GM20431 (cell line): ENCODE measurements around the gene ESR2.
"Not testable (repeated sequence)": the region's sequence is repeated elsewhere in the genome, so short reads cannot be mapped to it uniquely, and the experiment has no call there.

Experiments used
- in situ Hi-C: fragments of 300-500 bp; cut with MseI, MboI; formaldehyde crosslinking; loops from one replicate; pipeline ENCODE4 v1.15.0; 2020; ENCODE audit warnings: low sequenced_read_pairs; ENCODE audit not compliant: unreplicated experiment

Gene ESR2

DNA sequence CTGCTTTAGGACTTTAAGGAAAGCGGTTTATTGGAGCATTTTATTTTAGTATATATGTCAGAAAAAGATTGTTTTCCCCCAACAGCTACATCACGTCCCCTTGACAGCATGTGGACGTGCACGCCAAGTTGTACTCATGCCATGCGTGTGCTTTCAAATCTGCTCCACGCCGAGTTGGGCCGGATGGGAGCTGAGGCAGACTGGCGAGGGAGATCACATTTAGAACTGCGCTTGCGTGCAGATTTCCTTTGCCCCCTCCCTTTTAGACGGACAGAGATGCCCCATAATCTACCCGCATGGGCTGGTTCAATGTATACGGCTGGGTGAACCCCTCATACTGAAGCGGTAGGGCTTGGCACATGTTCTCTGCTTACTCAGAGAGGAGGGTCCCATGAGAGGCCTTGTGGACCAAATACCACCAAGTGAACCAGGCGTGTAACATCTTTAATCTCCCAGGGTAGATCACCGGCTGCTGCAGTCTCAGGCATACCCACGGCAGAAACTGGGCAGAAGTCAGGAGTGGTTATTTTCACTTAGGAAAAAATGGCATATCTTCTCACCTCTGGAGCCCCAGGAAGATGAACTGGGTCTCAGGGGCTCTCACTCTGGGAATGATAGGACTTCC is 92.1 kb downstream of the ESR2 start:
- in situ Hi-C loops, result no loop called here

DNA sequence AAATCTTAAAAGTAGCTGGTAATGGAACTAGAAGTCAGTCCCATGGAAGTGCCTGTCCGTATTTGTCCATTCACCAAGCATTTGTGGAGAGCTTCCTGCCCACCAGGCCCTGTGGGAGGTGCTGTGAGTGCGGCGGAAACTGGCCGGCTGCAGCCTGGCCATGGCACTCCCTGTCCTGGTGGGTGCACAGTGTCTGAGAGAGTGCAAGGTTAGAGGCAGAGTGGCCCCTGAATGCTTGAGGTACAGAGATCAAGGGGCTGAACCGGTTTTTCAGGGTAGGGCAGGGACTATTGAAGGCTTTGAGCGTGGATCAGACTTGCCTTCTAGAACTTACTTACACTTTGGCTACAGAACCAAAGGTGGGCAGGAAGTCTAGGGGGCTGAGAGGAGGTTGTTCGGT is 92.9 kb downstream of the ESR2 start:
- in situ Hi-C loops, result no loop called here

DNA sequence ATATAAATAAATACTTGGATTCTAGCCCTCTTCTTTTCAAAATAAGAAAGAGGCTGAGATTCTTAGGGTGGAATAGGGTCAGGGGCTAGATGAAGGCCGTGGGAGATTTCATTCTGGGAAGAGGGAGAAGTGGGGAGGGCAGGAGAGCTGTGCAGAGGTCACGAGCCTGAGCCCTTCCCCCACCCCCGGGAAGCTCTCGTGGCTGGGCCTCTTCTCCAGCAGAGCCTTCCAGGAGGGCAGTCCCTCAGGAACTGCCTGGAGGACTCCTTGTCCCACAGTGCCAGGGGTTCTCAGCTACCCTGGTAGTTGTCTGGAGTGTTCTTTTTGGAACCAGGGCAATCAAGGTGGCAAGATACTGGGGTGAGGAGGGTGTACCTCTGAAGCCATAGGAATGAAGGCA is 94.0 kb downstream of the ESR2 start:
- in situ Hi-C loops, result no loop called here

DNA sequence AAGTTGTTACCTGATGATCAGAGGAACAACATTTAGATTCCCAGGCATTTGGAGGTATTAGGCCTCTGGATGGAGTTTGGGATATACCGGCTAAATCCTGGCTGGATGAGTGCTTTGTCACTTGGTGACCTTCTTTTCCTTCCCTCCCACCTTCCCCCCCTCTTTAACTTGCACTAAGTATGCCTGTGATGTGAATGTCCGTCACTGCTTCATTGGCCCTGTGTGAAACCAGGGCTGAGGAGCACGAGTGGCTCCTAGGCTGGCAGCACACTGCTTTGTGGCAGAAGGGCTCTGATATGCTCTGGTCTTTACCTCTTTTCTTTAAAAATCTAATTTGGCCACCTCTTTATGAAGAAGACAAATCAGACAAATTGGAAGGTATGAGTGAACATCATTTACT is 95.7 kb downstream of the ESR2 start:
- in situ Hi-C loops, result no loop called here

DNA sequence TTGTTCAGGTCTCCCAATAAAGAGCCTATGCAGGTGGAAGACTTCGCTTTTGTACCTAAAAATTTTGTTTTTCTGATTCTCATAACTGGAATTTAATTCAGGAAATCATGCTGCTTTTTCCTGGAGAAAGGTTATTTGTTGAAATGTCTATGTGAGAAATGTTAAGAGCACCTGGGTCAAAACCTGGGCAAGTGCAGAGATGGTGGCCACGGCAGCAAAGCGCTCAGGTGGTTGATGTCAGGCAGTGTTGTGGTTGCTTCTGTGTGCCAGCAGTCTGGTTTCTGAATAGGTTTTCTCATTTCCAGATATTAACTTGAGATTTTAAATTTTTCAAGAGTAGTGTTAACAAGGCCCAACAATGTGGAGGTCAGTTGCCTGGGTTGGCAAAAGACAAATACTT is 96.2 kb downstream of the ESR2 start:
- in situ Hi-C loops, result no loop called here

DNA sequence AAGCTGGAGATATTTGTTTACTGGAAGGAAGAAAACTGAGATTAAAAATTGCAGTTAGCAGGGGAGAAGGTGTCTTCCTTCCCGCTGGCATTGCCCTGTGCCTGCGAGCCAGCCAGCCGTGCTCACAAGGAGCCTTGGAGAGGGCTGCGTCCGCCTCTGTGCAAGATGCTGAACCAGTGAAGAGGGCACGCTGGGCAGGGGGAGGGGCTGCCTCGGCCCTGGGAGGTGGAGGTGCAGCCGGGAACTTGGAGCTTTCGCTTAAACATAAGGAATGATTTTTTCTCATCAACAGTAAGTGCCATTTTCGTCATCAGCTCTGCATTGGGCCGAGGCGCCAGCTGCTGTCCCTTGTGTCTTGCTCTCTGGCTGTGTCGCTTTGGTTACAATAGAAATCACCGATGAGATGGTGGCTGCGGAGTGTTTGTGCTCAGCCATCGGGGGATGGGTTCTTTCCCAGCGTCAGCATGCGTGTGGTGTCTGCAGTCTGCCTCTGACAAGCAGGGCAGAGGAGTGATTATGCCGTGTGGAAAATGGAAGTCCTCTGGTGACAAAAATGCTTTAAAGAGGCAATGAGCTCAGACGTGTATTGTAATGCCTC is 97.3 kb downstream of the ESR2 start:
- in situ Hi-C loops, result no loop called here

DNA sequence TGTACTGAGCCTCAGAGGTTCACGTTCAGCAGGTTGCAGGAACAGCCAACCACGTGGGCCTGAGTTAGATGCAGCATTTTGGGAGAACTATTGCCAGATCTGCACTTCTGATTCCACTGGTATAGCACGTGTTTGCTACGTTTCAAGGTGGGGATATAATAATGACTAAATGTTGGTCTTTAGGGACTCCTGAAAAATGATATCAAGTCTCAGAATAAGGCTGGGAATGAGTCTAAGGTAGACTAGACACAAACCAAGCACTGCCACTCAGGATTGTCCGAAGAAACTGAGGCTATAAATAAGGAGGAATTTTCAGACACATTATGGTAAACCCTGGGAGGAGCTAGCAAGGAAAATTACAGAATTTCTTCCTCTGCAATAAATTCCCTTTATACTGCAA is 98.1 kb downstream of the ESR2 start:
- in situ Hi-C loops, result no loop called here

DNA sequence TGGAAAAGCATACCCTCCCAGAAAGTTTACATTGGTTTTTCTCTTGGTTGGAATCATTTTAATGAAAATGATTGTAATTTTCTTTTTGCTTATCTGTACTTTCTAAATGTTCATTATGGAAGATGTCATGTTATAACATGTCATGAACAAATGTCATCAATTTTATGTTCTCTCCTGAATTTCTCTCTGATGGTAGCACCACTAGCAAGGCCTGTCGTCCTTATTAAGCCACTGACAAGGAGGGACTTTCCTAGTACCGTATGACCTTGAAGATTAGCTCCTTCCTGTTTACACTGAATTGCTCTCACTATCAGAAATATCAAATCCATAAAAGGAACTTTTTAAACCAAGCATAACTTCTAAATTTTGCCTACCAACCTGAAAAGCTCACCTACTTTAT is 99.0 kb downstream of the ESR2 start:
- in situ Hi-C loops, result no loop called here

DNA sequence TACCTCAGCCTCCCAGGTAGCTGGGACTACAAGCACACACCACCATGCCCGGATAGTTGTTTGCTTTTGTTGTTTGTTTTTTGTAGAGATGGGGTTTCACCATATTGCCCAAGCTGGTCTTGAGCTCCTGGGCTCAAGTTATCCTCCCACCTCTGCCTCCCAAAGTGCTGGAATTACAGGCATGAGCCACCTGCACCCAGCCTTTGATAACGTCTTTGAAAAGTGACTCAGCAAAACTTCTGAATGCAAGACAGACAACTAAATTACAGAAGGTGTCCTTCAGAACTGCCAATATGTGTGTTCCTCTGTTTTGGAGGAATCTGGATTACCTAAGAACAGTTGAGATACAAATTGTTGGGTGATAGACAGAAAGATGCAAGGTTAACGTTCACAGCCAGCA is 99.8 kb downstream of the ESR2 start:
- in situ Hi-C loops, result no loop called here

DNA sequence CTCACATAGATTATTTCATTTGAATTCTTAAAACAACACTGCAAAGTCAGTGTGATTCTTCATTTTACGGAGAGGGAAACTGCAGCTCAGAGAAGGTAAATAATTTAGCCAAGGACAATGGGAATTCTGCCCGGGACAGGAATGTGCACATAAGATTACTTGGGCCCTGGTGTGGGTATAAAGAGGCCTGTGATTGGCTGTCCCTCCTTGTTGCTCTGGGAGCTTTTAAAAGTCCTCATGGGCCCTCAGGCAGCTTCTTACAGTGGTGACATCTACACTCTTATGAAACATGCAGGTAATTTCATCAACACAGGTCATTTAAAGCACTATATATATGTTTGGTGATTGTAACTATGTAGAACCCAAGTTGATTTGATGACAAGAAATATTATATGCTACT is 100.3 kb downstream of the ESR2 start:
- in situ Hi-C loops, result no loop called here

DNA sequence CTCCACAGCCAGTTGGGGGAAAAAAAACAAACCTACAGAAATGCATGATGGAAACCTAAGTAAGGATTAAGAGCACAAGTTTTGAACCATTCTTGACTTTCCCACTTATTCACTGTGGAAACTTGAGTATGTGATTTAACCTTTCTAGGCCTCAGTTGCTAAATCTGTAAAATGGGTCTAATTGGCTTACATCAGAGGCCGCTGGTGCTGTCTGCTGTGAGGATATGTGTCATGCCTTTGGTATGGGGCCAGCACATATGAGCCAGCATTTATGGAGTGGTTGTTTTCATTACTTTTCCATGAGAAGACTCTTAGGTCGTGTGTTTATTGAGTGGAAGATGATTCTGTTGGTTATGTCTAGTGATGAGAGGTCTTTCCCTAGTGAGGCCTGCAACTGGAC is 102.4 kb downstream of the ESR2 start:
- in situ Hi-C loops, result no loop called here

DNA sequence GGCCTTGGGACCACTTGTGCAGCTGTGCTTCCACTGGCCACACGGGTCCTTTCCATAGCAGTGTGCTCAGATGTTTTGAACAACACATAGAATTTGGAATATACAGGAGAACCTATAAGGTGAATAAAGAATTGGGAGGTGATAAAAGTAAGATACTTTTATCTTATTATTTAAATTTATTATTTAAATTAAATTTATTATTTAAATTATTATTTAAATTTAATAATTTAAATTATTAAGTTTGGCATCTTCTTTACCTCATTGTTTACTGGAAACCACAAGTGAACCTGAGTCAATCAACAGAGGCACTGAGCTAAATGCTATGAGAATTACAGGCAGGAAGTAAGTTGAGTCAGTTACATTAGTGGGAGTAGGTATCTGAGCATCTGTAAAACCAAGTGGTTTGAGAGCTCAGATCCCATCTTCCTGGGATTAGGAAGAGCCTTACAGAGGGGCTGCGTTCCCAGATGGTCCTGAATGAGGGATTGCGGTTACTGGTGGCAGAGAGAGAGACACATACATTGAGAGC is 103.1 kb downstream of the ESR2 start:
- in situ Hi-C loops, result no loop called here

DNA sequence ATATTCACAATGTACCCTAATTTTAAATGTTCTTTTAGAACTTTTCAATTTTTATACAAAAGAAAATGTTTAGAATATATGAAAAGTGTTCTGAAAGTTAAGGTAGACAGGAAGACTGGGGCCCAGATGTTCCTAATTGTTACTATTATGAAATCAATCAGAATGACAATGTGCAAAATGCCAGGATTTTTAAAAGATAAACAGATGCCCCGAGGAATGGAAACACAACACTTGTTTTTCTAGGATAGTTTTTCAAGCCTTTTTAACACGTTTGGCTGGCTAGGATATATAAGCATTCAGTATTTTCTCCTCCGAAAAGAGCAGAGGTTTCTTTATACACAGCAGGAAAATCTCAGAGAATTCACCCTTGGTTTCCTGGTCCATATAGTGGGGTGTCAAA is 106.8 kb downstream of the ESR2 start:
- in situ Hi-C loops, result no loop called here

DNA sequence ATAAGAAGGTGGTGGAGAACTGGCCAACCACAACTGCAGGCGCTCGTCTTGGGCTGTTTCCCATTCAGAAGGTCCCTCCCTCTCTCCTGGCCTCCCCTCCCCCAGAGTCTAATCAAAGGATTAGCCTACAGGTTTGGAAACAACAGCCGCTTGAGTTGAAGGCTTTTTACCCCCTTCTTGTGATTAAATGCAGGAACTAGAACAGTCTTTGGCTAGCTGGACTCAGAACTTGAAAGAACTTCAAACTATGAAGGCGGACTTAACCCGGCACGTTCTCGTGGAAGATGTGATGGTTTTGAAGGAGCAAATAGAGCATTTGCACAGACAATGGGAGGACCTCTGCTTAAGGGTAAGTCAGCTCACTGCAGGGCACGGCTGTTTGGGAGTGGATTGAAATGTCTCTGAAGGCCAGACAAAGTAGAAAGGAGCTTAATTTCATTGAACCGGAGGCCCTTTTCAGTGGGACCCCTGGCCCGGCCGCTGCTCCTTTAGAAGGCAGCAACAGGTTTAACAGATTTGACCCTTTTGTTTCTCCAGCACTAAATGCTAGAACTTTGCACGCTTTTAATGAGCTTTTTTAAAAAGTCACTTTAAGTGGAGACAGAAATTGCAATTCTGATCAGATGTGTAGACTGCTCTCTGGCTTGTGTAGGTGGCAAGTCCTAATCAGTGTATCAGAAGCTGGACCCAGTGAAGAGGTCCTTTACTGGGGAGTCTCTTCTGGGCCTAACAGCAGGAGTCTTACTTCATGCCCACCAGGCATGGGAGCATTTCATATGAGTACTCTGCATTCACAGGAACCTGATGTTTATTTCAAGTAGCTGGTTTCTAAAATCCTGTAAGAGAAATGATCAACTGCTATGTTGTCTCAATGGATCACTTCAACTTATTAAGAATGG is 107.7 kb downstream of the ESR2 start:
- in situ Hi-C loops, result no loop called here

DNA sequence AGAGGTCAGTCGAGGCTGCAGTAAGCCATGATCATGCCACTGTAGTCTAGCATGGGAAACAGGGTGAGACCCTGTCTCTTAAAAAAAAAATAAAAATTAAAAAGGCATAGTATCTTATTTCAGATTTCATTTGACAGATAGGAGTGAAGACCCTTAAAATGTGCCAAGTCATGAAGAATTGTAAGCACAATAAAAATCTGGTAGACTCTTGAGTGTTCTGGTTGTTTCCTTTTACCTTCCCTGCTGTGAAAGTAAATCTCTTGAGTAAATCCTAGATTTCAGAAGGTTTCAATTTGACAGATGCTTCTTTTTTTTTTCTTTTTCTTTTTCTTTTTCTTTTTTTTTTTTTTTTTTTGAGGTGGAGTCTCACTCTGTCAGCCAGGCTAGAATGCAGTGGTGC is 109.0 kb downstream of the ESR2 start:
- in situ Hi-C loops, result no loop called here

DNA sequence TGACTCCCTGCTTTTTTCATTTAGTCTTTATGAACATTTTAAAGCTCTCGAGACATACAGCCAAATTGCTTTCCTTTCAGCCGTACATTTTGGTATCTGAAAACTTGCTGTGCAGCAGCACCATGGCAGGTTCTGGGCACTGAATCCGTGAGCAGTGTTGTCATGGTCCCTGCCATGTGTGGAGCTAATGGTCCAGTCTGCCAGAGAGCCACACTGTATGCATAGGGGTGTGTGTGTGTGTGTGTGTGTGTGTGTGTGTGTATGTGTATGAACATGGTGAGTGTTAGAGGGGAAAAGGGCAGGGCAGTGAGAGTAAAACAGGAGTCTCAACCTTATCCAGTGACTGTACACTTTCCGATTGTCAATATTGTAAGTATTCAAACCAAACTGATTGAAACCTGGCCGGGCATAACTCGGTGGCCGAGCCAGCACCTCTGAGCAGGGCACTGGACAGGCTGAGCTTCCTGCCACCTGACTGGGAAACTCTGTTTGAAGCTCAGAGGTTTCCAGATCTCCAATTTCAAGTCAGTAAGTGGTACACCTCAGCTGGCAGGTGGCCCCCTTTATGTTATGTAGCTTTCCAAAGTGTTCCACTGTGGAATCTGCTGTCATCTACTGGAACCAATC is 110.0 kb downstream of the ESR2 start:
- in situ Hi-C loops, result no loop called here

DNA sequence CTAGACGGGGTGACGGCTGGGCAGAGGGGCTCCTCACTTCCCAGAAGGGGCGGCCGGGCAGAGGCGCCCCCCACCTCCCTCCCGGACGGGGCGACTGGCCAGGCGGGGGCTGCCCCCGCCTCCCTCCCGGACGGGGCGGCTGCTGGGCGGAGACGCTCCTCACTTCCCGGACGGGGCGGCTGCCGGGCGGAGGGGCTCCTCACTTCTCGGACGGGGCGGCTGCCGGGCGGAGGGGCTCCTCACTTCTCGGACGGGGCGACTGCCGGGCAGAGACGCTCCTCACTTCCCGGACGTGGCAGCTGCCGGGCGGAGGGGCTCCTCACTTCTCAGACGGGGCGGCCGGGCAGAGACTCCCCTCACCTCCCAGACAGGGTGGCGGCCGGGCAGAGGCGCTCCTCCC is 111.3 kb downstream of the ESR2 start:
- in situ Hi-C loops, result not testable (repeated sequence)

DNA sequence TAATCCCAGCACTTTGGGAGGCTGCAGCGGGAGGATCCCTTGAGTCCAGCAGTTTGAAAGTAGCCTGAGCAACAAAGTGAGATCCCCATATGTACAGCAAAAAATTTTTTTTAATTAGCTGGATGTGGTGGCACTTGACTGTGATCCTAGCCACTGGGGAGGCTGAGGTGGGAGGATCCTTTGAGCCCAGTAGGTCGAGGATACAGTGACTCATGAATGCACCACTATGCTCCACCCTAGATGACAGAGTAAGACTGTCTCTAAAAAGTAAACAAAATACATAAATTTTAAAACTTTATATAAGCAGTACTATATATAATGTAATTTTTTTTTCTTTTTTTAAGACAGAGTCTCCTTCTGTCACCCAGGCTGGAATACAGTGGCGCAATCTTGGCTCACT is 115.4 kb downstream of the ESR2 start:
- in situ Hi-C loops, result no loop called here

DNA sequence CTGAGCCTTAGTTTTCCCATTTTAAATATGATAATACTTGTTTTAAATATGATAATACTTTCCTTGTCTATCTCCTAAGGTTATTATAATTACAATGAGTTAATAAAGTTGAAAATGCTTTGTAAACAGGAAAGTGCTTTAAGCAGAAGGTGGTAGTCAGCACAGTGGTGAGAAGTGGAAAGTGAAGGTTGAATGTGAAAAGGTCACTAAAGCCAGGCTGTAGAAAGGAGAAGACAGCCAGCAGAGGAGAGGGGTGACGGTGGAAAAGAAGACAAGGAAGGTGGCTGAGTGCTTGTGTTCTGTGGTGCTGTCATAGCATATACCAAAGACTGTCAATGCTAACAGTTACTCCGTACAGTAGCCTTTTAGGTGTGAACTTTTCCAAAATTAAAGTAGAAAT is 117.8 kb downstream of the ESR2 start:
- in situ Hi-C loops, result no loop called here

DNA sequence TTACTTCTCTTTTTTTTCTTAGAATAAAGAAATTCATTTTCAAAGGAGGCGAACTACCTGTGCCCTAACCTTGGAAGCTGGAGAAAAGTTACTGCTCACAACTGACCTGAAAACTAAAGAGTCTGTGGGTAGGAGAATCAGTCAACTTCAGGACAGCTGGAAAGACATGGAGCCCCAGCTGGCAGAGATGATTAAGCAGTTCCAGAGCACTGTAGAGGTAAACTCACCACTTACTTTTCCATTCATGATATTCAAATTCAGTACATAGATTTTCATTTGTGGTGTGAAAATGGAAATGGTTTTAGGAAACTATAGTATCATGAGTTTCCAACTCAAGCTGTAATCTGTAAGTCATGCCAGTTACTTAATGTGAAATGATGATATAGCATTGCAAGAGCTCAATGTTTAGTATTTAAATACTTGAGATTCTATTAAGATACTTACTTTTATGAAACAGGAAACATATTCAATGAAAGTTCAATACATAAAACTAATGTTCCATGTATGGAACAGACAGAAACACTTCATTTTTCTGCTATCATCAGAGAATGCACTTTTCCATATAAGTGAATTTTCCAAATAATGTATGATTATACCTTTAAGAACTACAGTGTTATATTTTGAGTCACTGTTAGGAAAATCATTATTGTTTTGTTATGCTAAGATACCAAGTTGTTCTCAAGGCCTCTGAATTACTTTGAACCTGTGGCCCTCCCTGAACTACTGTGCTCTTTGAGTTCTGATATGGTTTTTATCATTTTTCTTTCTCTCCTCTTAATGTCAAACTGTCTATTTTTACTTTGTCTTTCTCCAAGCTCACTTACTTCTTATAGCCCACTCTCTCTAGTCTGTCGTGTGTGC is 119.0 kb downstream of the ESR2 start:
- in situ Hi-C loops, result no loop called here
